ENCODE results near the gene PARD3B. TPM values are rescaled to one million over a fixed set of nuclear protein-coding genes. Genes with fewer than 3 reads are reported as not detected.

The PARD3B gene
- total and polyA plus RNA-seq, 2 of the 8 experiments (the other 6 are each of a cell fraction or from before 2014, with no cell fraction given): 1.2 to 5.7 TPM

DNA sequence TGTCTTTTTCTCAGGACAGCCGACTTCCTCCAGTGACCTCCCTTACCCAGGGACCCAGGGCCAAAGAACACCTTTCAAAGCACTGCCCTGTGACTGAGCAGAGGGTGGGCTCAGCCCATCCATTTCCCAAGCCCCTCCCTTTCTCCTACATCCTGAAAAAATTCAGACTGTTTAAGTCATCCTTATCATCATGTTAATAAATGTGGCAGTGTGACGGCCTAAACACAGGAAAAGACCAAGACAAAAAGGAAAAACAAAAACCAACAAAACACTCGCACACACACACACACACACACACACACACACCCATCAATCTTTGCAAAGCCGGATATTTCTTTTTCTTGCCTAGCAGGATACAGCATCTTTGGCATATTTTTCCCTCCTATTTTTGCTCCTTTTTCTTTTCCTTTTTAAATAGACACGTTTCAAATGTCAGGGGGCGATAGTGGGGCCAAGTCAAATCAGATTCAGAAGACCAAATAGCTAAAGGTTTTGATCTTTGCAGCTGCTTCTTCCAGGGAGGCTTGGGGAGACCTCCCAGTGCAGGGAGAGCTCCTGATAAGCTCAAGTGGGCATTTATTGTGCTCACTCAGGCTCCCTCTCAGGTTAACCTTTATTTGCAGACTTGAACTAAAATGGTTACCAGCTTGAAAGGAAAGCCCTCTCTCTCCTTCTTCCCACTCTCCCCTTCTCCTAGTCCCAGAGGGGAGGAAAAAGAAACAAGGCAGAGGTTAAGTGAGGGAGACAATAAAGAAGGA is 1097.5 kb downstream of the PARD3B start (continued):
- TF ChIP-seq TCF12 (IDR thresholded peaks at IDR 0.05; ENCODE audit: low read depth, low read length): no peak
- TF ChIP-seq CBX8 (IDR thresholded peaks at IDR 0.05; ENCODE audit: borderline replicate concordance, low read depth, low read length): no peak
- no peak for TF ChIP-seq CHD2 (IDR thresholded peaks at IDR 0.05; ENCODE audit: low read length)
- no peak for TF ChIP-seq RAD21 (IDR thresholded peaks at IDR 0.05 in 1 of 2, conservative IDR thresholded peaks at IDR 0.05 in 1 of 2; ENCODE audit: low read depth in 2 of 2, low read length in 2 of 2)

Data from H1 (cell line).